ENCODE data around the gene GABRA4.
A peak's percentile ranks its signal among the peaks of the same experiment; 100 is the strongest.

GRCh38 chr4:46931981-46932380, 61.4 kb downstream of the GABRA4 start:
- TF ChIP-seq CTCF (IDR thresholded peaks at IDR 0.05) (peak in 2 of 7 experiments; percentile 10 to 18), POLR2A (IDR thresholded peaks at IDR 0.05) (no peak), EP300 (IDR thresholded peaks at IDR 0.05) (no peak)
